ENCODE data around the gene ABCG5.

The ABCG5 gene

GRCh38 chr2:43842866-43843226 is 4.2 kb upstream of the ABCG5 start:
- TF ChIP-seq CTCF (IDR thresholded peaks at IDR 0.05; ENCODE audit: low read depth, low read length, missing control alignments), result no peak
- no peak overlapping the region for H3K4me3 ChIP-seq (ENCODE audit: low read depth, low read length)
- DNase-seq (ENCODE audit: low read depth), result no peak

GRCh38 chr2:43841949-43842865 is 3.6 kb upstream of the ABCG5 start:
- no peak for DNase-seq (ENCODE audit: low read depth)
- no peak overlapping the region for H3K4me3 ChIP-seq (ENCODE audit: low read depth, low read length)
- no peak for TF ChIP-seq CTCF (IDR thresholded peaks at IDR 0.05; ENCODE audit: low read depth, low read length, missing control alignments)

GRCh38 chr2:43840965-43841364 is 2.3 kb upstream of the ABCG5 start:
- no peak for TF ChIP-seq CTCF (IDR thresholded peaks at IDR 0.05; ENCODE audit: low read depth, low read length, missing control alignments)
- H3K4me3 ChIP-seq (ENCODE audit: low read depth, low read length), result no peak overlapping the region
- no peak for DNase-seq (ENCODE audit: low read depth)

- no peak for TF ChIP-seq CTCF (IDR thresholded peaks at IDR 0.05; ENCODE audit: low read depth, low read length, missing control alignments)
- no peak overlapping the region for H3K4me3 ChIP-seq (ENCODE audit: low read depth, low read length)
- DNase-seq (ENCODE audit: low read depth), result no peak
Measured at GRCh38 chr2:43839776-43840564, 1.3 kb upstream of the ABCG5 start.

- no peak overlapping the region for H3K4me3 ChIP-seq (ENCODE audit: low read depth, low read length)
- TF ChIP-seq CTCF (IDR thresholded peaks at IDR 0.05; ENCODE audit: low read depth, low read length, missing control alignments), result no peak
- DNase-seq (ENCODE audit: low read depth), result no peak
Measured at GRCh38 chr2:43837831-43838559, 644 bp downstream of the ABCG5 start.

- no peak overlapping the region for H3K4me3 ChIP-seq (ENCODE audit: low read depth, low read length)
- no peak for TF ChIP-seq CTCF (IDR thresholded peaks at IDR 0.05; ENCODE audit: low read depth, low read length, missing control alignments)
- DNase-seq (ENCODE audit: low read depth), result no peak
Measured at GRCh38 chr2:43837033-43837432, 1.6 kb downstream of the ABCG5 start.
